ENCODE measurements around the gene GPR55. TPM values are rescaled to one million over a fixed set of nuclear protein-coding genes. Genes with fewer than 3 reads are reported as not detected.

Gene GPR55
- total and polyA plus RNA-seq, 2 donors (not counting 3 experiments of a cell fraction or from before 2014, with no cell fraction given), result not detected

- no peak overlapping the region for H3K27ac ChIP-seq (ENCODE audit: insufficient read depth, low read depth, low read length)
- intact Hi-C loops (cut with micrococcal nuclease), result no loop called here
- no peak for FAIRE-seq
- CTCF ChIA-PET, result no interaction called here
- H3K4me1 ChIP-seq (ENCODE audit: control insufficient read depth, extremely low read depth, insufficient read depth, low read length), result no peaks in the 10 kb centered on the region
- H3K79me2 ChIP-seq (ENCODE audit: control insufficient read depth, insufficient read depth, low read length), result no peaks in the 10 kb centered on the region
- no peaks in the 10 kb centered on the region for H3K27me3 ChIP-seq (ENCODE audit: control insufficient read depth in 2 of 2, insufficient read depth in 2 of 2, low read length in 2 of 2)
- H4K20me1 ChIP-seq (replicated peaks; ENCODE audit: control insufficient read depth, extremely low read depth, insufficient read depth, low read length), result no peaks in the 10 kb centered on the region
- no peaks in the 10 kb centered on the region for H3K36me3 ChIP-seq (ENCODE audit: control insufficient read depth in 2 of 2, extremely low read depth in 1 of 2, insufficient read depth in 2 of 2, low read length in 2 of 2)
- no peak overlapping the region for H3K4me3 ChIP-seq (replicated peaks in 1 of 3; ENCODE audit: insufficient read depth in 1 of 3, low read depth in 1 of 3, low read length in 3 of 3)
- DNase-seq (ENCODE audit: low read depth, low spot score), result no peak
- no peaks in the 10 kb centered on the region for H3K9me3 ChIP-seq (replicated peaks; ENCODE audit: control insufficient read depth, insufficient read depth, low read length)
- POLR2A ChIA-PET, result interaction anchor here (0.6 kb wide), 1 partner anchor 17 kb away, joined by 6 read pairs; no protein-coding TSS in a partner anchor
- H3K4me2 ChIP-seq (ENCODE audit: insufficient read depth, low read length), result no peak overlapping the region
- no peak overlapping the region for H3K9ac ChIP-seq (replicated peaks; ENCODE audit: extremely low read depth, insufficient read depth, low read length)
- no peak for TF ChIP-seq GATA2 (IDR thresholded peaks at IDR 0.05; ENCODE audit: insufficient read depth, insufficient read length, low read depth, low read length)
- TF ChIP-seq EZH2 (IDR thresholded peaks at IDR 0.05; ENCODE audit: borderline replicate concordance, low read depth, low read length, severe bottlenecking), result no peak
- TF ChIP-seq POLR2AphosphoS5 (IDR thresholded peaks at IDR 0.05; ENCODE audit: insufficient read depth, low read depth, low read length), result no peak
- no peak for TF ChIP-seq POLR2A (IDR thresholded peaks at IDR 0.05; ENCODE audit: low read depth, low read length)
- dilution Hi-C loops (cut with MboI; ENCODE audit: extremely low pct_ligation_motif_present, low sequenced_read_pairs), result no loop called here
- no peak overlapping the region for H2AFZ ChIP-seq (ENCODE audit: low read depth, low read length)
- H3K9me1 ChIP-seq (replicated peaks; ENCODE audit: control insufficient read depth, extremely low read depth, insufficient read depth, low read length), result no peaks in the 10 kb centered on the region
- BruUV-seq (replicated peaks), result no TSS peak
Observed at GRCh38 chr2:230872151-230872967, 52.7 kb downstream of the GPR55 start.

GRCh38 chr2:230871361-230872150, 53.5 kb downstream of the GPR55 start:
- no peaks in the 10 kb centered on the region for H3K36me3 ChIP-seq (ENCODE audit: control insufficient read depth in 2 of 2, extremely low read depth in 1 of 2, insufficient read depth in 2 of 2, low read length in 2 of 2)
- no peaks in the 10 kb centered on the region for H4K20me1 ChIP-seq (replicated peaks; ENCODE audit: control insufficient read depth, extremely low read depth, insufficient read depth, low read length)
- ChIA-PET CTCF (interaction anchor here (0.9 to 1.6 kb wide), 2 partner anchors 21 to 116 kb away, joined by 3 to 6 read pairs; no protein-coding TSS in a partner anchor), POLR2A (no interaction called here)
- no peaks in the 10 kb centered on the region for H3K79me2 ChIP-seq (ENCODE audit: control insufficient read depth, insufficient read depth, low read length)
- peaks cover 0 to 3% of the 10 kb centered on the region in 2 experiments for H3K27me3 ChIP-seq (ENCODE audit: control insufficient read depth in 2 of 2, insufficient read depth in 2 of 2, low read length in 2 of 2)
- FAIRE-seq, result no peak
- no peak overlapping the region for H3K27ac ChIP-seq (ENCODE audit: insufficient read depth, low read depth, low read length)
- dilution Hi-C loops (cut with MboI; ENCODE audit: extremely low pct_ligation_motif_present, low sequenced_read_pairs), result no loop called here
- BruUV-seq (replicated peaks), result no TSS peak
- no peak overlapping the region for H3K9ac ChIP-seq (replicated peaks; ENCODE audit: extremely low read depth, insufficient read depth, low read length)
- H3K4me1 ChIP-seq (ENCODE audit: control insufficient read depth, extremely low read depth, insufficient read depth, low read length), result no peaks in the 10 kb centered on the region
- no peak for DNase-seq (ENCODE audit: low read depth, low spot score)
- no peaks in the 10 kb centered on the region for H3K9me1 ChIP-seq (replicated peaks; ENCODE audit: control insufficient read depth, extremely low read depth, insufficient read depth, low read length)
- H2AFZ ChIP-seq (ENCODE audit: low read depth, low read length), result no peak overlapping the region
- intact Hi-C loops (cut with micrococcal nuclease), result no loop called here
- H3K9me3 ChIP-seq (replicated peaks; ENCODE audit: control insufficient read depth, insufficient read depth, low read length), result no peaks in the 10 kb centered on the region
- H3K4me2 ChIP-seq (ENCODE audit: insufficient read depth, low read length), result no peak overlapping the region
- TF ChIP-seq MAX (IDR thresholded peaks at IDR 0.05; ENCODE audit: insufficient read depth, insufficient read length), result no peak
- no peak for TF ChIP-seq POLR2A (IDR thresholded peaks at IDR 0.05; ENCODE audit: low read depth, low read length)
- TF ChIP-seq FOS (IDR thresholded peaks at IDR 0.05; ENCODE audit: borderline replicate concordance, insufficient read depth, low read length), result no peak
- TF ChIP-seq MYC (IDR thresholded peaks at IDR 0.05; ENCODE audit: low read depth, low read length), result no peak
- no peak for TF ChIP-seq POLR2AphosphoS5 (IDR thresholded peaks at IDR 0.05; ENCODE audit: insufficient read depth, low read depth, low read length)
- TF ChIP-seq CTCF (IDR thresholded peaks at IDR 0.05; ENCODE audit: extremely low read depth in 1 of 2, insufficient read depth in 1 of 2, low read depth in 1 of 2, low read length in 2 of 2), result no peak
- TF ChIP-seq EZH2 (IDR thresholded peaks at IDR 0.05; ENCODE audit: borderline replicate concordance, low read depth, low read length, severe bottlenecking), result no peak
- TF ChIP-seq JUN (IDR thresholded peaks at IDR 0.05; ENCODE audit: borderline replicate concordance, insufficient read depth, insufficient read length, low read depth), result no peak
- no peak for TF ChIP-seq GATA2 (IDR thresholded peaks at IDR 0.05; ENCODE audit: insufficient read depth, insufficient read length, low read depth, low read length)
- H3K4me3 ChIP-seq (replicated peaks in 1 of 3; ENCODE audit: insufficient read depth in 1 of 3, low read depth in 1 of 3, low read length in 3 of 3), result no peak overlapping the region

All from endothelial cell of umbilical vein (primary cell).